ENCODE data around the gene OTOP2. TPM values are rescaled to one million over a fixed set of nuclear protein-coding genes. Genes with fewer than 3 reads are reported as not detected.

OTOP2 gene
- total and polyA plus RNA-seq, 9 of the 15 experiments (the other 6 are each of a cell fraction or from before 2014, with no cell fraction given), result 0.04 to 0.36 (median 0.14) TPM; not detected in 1

GRCh38 chr17:74937064-74938051 is 13.3 kb downstream of the OTOP2 start:
- H3K4me1 ChIP-seq (replicated peaks in 1 of 2; ENCODE audit: control insufficient read depth in 2 of 2, insufficient read depth in 2 of 2, low read length in 2 of 2), result peaks cover 4 to 22% of the 10 kb centered on the region in 2 experiments; a peak in 4 of 5 replicates
- H3K36me3 ChIP-seq (ENCODE audit: control insufficient read depth, insufficient read depth, low read length), result no peaks in the 10 kb centered on the region
- peaks cover 11 to 34% of the 10 kb centered on the region in 2 experiments for H3K27me3 ChIP-seq (ENCODE audit: control insufficient read depth in 2 of 2, insufficient read depth in 2 of 2, low read length in 2 of 2)
- no peak overlapping the region for H3K9ac ChIP-seq (ENCODE audit: insufficient read depth in 1 of 2, low read depth in 2 of 2, low read length in 2 of 2)
- no peaks in the 10 kb centered on the region for H3K9me3 ChIP-seq (replicated peaks; ENCODE audit: control insufficient read depth, insufficient read depth, low read depth, low read length)
- H3K4me2 ChIP-seq (ENCODE audit: insufficient read depth, low read length), result no peak overlapping the region
- ChIA-PET CTCF (ENCODE audit: low intra/inter-chr PET ratio) (no interaction called here), POLR2A (interaction anchor here (0.6 to 1.1 kb wide), 2 partner anchors 12 to 79 kb away, joined by 3 to 4 read pairs; no protein-coding TSS in a partner anchor)
- H3K27ac ChIP-seq (ENCODE audit: extremely low read depth, low read depth, low read length), result no peak overlapping the region
- intact Hi-C loops (cut with micrococcal nuclease), result no loop called here
- ATAC-seq, result no peak
- WGBS (ENCODE audit: insufficient coverage, low coverage, missing lambda C conversion rate), result 16% methylated on average over 10 of the region's 11 CpGs
- no peak overlapping the region for H3K4me3 ChIP-seq
- H3K9me1 ChIP-seq (ENCODE audit: control insufficient read depth, insufficient read depth, low read length), result no peaks in the 10 kb centered on the region
- 0 out of 2 replicates have a peak, but pooled peaks cover 4% of the 10 kb centered on the region for H4K20me1 ChIP-seq (replicated peaks; ENCODE audit: control insufficient read depth, insufficient read depth, low read length)
- no TSS peak for BruUV-seq (replicated peaks)
- H3K79me2 ChIP-seq (ENCODE audit: control insufficient read depth, insufficient read depth, low read length), result no peaks in the 10 kb centered on the region
- no peak for FAIRE-seq
- no peak overlapping the region for H2AFZ ChIP-seq (ENCODE audit: low read depth, low read length)
- no peak for DNase-seq (ENCODE audit: extremely low read depth in 1 of 4, low spot score in 3 of 4)
- in situ Hi-C loops (cut with MboI), result no loop called here
- TF ChIP-seq TCF3 (CRISPR knock-in tag; IDR thresholded peaks at IDR 0.05), result no peak
- TF ChIP-seq LCOR (CRISPR knock-in tag; IDR thresholded peaks at IDR 0.05), result no peak
- TF ChIP-seq ZKSCAN1 (IDR thresholded peaks at IDR 0.05; ENCODE audit: low read depth, low read length), result no peak
- no peak for TF ChIP-seq XRCC4 (IDR thresholded peaks at IDR 0.05; ENCODE audit: extremely low read depth, insufficient read depth, insufficient read length)
- no peak for TF ChIP-seq ARHGAP35 (IDR thresholded peaks at IDR 0.05; ENCODE audit: partially characterized antibody)
- TF ChIP-seq EHMT2 (IDR thresholded peaks at IDR 0.05), result peak; percentile 93
- TF ChIP-seq FOXK2 (conservative IDR thresholded peaks at IDR 0.05 in 1 of 2, IDR thresholded peaks at IDR 0.05 in 1 of 2; ENCODE audit: low read depth in 2 of 2), result no peak
- TF ChIP-seq FOXK1 (CRISPR knock-in tag; IDR thresholded peaks at IDR 0.05; ENCODE audit: borderline replicate concordance), result no peak
- TF ChIP-seq HNRNPLL (IDR thresholded peaks at IDR 0.05; ENCODE audit: low read depth, low read length, poor library complexity, severe bottlenecking), result no peak
- TF ChIP-seq, protein P1, sequence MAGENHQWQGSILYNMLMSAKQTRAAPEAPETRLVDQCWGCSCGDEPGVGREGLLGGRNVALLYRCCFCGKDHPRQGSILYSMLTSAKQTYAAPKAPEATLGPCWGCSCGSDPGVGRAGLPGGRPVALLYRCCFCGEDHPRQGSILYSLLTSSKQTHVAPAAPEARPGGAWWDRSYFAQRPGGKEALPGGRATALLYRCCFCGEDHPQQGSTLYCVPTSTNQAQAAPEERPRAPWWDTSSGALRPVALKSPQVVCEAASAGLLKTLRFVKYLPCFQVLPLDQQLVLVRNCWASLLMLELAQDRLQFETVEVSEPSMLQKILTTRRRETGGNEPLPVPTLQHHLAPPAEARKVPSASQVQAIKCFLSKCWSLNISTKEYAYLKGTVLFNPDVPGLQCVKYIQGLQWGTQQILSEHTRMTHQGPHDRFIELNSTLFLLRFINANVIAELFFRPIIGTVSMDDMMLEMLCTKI (IDR thresholded peaks at IDR 0.05; ENCODE audit: partially characterized antibody), result no peak
- no peak for TF ChIP-seq CBFA2T2 (conservative IDR thresholded peaks at IDR 0.05)
- peak in 1 of 2 experiments; percentile 33 for TF ChIP-seq AFF1 (IDR thresholded peaks at IDR 0.05; ENCODE audit: low read depth in 1 of 2, partially characterized antibody in 2 of 2)
- TF ChIP-seq TOE1 (IDR thresholded peaks at IDR 0.05; ENCODE audit: borderline replicate concordance), result no peak
- TF ChIP-seq TOE1 (CRISPR knock-in tag; IDR thresholded peaks at IDR 0.05; ENCODE audit: borderline replicate concordance, low read depth), result no peak
- no peak for TF ChIP-seq TEAD4 (IDR thresholded peaks at IDR 0.05; ENCODE audit: low read length)
- no peak for TF ChIP-seq TEAD4 (CRISPR knock-in tag; IDR thresholded peaks at IDR 0.05; ENCODE audit: borderline replicate concordance)
